ENCODE measurements around the gene RADIL.

The RADIL gene

DNA sequence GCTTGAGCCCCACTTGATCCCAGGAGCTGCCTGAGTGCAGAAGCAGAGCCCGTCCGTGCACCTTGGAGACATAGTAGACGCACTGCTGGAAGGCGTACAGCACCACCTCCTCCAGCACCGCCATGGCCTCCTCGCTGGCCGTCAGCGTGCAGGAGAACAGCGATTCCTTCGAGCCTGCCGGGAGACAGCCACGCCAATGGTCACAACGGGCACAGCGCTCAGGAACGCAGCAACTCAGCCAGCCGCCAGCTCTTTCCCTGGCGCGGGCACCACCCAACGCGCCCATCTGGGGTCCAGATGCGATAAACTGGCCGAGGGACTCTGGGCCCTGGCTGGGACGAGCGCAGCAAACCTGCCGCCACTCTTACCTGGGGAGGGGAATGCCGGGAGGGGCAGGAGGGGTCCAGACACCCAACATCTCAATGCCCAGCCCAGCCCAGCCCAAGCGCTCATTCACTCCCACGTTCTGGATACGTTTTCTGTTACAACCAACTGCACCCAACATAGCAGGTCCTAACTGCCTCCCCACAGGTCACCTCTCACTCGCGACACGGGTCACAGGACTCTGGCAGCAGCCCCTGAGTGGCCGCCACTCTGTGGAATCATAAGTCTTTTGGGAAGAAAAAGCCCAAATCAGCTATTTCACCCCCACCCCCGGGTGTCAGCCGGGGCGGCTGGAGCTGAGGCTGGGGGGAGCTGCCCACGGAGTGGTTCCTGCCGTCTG is 66.2 kb downstream of the RADIL start:
- ChIA-PET CTCF (no interaction called here), POLR2A (no interaction called here)
- TF ChIP-seq L3MBTL2 (conservative IDR thresholded peaks at IDR 0.05) (no peak), ZNF384 (IDR thresholded peaks at IDR 0.05) (no peak), ELF4 (IDR thresholded peaks at IDR 0.05) (no peak), LEF1 (IDR thresholded peaks at IDR 0.05; ENCODE audit: borderline replicate concordance) (no peak), FOXK2 (IDR thresholded peaks at IDR 0.05) (no peak), HDGF (IDR thresholded peaks at IDR 0.05; ENCODE audit: borderline replicate concordance) (no peak), SP1 (IDR thresholded peaks at IDR 0.05) (no peak), NFRKB (IDR thresholded peaks at IDR 0.05) (no peak), FOXA1 (IDR thresholded peaks at IDR 0.05) (no peak), BHLHE40 (IDR thresholded peaks at IDR 0.05; ENCODE audit: borderline replicate concordance) (no peak), ARNT (IDR thresholded peaks at IDR 0.05) (no peak), SUZ12 (IDR thresholded peaks at IDR 0.05) (no peak)
- TF ChIP-seq, protein P1, sequence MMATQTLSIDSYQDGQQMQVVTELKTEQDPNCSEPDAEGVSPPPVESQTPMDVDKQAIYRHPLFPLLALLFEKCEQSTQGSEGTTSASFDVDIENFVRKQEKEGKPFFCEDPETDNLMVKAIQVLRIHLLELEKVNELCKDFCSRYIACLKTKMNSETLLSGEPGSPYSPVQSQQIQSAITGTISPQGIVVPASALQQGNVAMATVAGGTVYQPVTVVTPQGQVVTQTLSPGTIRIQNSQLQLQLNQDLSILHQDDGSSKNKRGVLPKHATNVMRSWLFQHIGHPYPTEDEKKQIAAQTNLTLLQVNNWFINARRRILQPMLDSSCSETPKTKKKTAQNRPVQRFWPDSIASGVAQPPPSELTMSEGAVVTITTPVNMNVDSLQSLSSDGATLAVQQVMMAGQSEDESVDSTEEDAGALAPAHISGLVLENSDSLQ (IDR thresholded peaks at IDR 0.05) = no peak

DNA sequence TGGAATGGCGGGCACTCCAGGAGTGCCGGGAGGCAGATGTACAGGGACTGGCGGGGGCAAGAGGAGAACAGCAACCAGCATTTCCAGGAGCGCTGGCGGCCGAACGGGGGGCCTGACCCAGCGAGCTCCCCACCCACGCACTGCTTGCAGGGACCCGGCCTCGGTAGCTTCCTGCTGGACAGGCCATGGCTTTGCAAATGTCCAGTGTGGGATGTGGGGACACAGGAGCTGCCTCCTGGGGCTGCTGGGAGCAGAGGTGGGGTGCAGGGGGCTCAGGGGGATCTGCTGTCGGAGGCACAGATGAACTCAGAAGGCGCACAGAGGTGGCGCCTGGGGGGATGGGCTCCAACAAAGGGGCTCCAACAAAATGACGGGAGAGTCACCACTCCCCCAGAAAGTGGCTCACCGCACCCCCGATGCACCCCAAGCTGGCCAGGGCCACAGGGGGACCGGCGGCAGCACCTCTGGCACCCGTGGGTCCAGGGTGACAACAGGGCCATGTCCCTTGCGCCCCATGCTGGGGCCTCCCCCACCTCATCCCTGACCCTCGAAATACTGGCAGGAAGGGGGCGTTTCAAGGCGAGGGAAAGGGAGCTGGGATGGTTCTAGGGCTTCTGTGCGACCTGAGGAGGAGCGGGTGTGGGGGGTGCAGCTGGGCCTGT is 67.0 kb downstream of the RADIL start:
- TF ChIP-seq TARDBP (IDR thresholded peaks at IDR 0.05) = no peak
- ChIA-PET POLR2A (no interaction called here), CTCF (interaction anchor here (0.7 kb wide), 1 partner anchor 24 kb away, joined by 3 read pairs; no protein-coding TSS in a partner anchor)
- no peak for DNase-seq (ENCODE audit: extremely low spot score)

More for the DNA sequence above, 66.2 kb downstream of the RADIL start:
- no peak for DNase-seq (ENCODE audit: extremely low spot score)

DNA sequence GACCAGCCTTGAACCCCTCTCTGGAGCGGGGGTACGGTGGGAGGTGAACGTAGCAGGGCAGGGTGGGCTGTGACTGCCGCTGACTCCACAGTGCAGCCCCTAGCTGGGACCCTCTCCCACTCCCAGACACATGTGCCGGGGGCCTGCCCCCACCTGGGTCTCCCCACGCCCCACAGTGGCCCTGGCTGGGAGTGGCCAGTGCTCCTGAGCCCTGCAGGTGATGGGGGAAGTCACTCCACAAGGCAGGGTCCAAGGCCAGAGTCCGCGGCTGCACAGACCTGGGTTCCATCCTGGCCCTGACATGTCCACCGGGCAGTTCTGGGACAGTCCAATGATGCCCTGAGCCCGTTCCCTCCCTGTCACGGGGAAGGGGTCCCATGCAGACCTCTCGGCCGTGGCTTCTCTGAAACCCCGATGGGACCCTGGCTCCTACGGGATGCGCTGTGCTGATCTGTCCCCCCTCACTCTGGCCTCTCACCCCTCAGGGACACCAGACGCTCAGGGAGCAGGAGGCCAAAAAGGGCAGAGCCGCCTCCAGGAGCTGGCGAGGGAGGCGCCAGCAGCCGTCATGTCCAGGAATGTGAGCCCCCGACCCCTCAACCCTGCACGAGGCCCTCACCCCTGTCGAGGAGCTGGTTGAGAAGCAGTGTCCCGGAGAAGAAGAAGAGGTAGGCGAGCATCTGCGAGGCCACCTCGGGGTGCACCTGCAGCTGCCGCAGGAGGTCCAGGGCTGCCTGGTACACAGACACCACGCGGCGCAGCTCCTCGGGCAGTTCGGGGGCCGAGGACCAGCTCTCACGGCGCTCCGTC is 67.7 kb downstream of the RADIL start:
- no peak for DNase-seq (ENCODE audit: extremely low spot score)
- ChIA-PET CTCF (interaction anchor here (0.7 kb wide), 1 partner anchor 23 kb away, joined by 3 read pairs; no protein-coding TSS in a partner anchor), POLR2A (no interaction called here)
- no peak for TF ChIP-seq FOXA1 (IDR thresholded peaks at IDR 0.05)
- TF ChIP-seq TARDBP (IDR thresholded peaks at IDR 0.05) = no peak
- no peak for TF ChIP-seq FOXK2 (IDR thresholded peaks at IDR 0.05)
- TF ChIP-seq SUZ12 (IDR thresholded peaks at IDR 0.05) = no peak
- TF ChIP-seq SP1 (IDR thresholded peaks at IDR 0.05) = no peak
- no peak for TF ChIP-seq ARNT (IDR thresholded peaks at IDR 0.05)
- TF ChIP-seq, protein P1 (IDR thresholded peaks at IDR 0.05) = no peak
- TF ChIP-seq ELF4 (IDR thresholded peaks at IDR 0.05) = no peak
- TF ChIP-seq FOXM1 (IDR thresholded peaks at IDR 0.05; ENCODE audit: borderline replicate concordance) = no peak
- no peak for TF ChIP-seq LEF1 (IDR thresholded peaks at IDR 0.05; ENCODE audit: borderline replicate concordance)
- TF ChIP-seq ZNF384 (IDR thresholded peaks at IDR 0.05) = no peak
- TF ChIP-seq HDGF (IDR thresholded peaks at IDR 0.05; ENCODE audit: borderline replicate concordance) = no peak
- no peak for TF ChIP-seq BHLHE40 (IDR thresholded peaks at IDR 0.05; ENCODE audit: borderline replicate concordance)
- TF ChIP-seq NFRKB (IDR thresholded peaks at IDR 0.05) = no peak
- TF ChIP-seq CTBP1 (IDR thresholded peaks at IDR 0.05; ENCODE audit: borderline replicate concordance) = no peak

DNA sequence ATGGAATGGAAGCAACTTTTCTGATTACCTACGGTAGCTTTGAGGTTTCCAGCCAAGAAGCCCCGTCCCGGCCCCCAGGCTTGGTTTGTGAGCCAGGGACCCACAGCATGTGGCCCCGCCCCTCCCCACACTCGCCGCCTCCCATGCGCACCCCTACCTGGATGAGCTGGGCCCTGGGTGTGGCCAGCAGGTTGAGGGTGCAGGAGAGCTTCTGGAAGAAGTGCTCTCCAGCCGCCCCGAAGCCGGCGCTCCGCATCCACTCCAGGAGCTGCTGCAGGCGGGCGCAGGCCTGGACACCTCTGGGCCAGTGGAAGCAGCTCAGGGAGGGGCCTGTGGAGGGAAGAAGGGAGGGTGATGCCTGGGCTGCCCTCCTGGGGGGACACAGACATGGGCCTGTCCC is 68.4 kb downstream of the RADIL start:
- CTCF ChIA-PET = no interaction called here
- TF ChIP-seq HDGF (IDR thresholded peaks at IDR 0.05; ENCODE audit: borderline replicate concordance) = no peak
- no peak for TF ChIP-seq ELF4 (IDR thresholded peaks at IDR 0.05)
- TF ChIP-seq FOXK2 (IDR thresholded peaks at IDR 0.05) = no peak
- no peak for TF ChIP-seq SUZ12 (IDR thresholded peaks at IDR 0.05)
- no peak for TF ChIP-seq L3MBTL2 (conservative IDR thresholded peaks at IDR 0.05)
- no peak for TF ChIP-seq CTBP1 (IDR thresholded peaks at IDR 0.05; ENCODE audit: borderline replicate concordance)
- no peak for TF ChIP-seq NFRKB (IDR thresholded peaks at IDR 0.05)
- TF ChIP-seq ARNT (IDR thresholded peaks at IDR 0.05) = no peak
- TF ChIP-seq TARDBP (IDR thresholded peaks at IDR 0.05) = no peak
- no peak for TF ChIP-seq LEF1 (IDR thresholded peaks at IDR 0.05; ENCODE audit: borderline replicate concordance)
- no peak for DNase-seq (ENCODE audit: extremely low spot score)
- POLR2A ChIA-PET = no interaction called here

DNA sequence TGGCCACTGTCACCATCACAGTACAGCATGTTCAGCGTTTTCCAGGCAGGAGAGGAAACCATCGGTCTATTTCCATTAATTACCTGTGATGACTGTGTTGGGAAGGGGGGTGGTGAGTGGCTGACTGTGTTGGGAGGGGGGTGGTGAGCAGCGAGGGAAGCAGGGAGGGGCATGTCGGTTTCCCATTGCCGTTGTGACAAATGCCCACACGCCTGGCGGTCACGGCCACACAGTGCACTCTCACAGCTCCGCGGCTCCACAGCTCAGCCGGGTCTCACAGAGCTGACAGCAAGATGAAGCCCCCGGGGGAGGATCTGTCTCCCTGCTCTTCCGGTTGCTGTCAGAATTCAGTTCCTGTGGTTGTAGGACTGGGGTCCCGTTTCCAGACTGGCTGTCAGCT is 69.1 kb downstream of the RADIL start:
- no peak for DNase-seq (ENCODE audit: extremely low spot score)
- TF ChIP-seq L3MBTL2 (conservative IDR thresholded peaks at IDR 0.05) (no peak), FOXA1 (IDR thresholded peaks at IDR 0.05) (no peak), NFRKB (IDR thresholded peaks at IDR 0.05) (no peak), TARDBP (IDR thresholded peaks at IDR 0.05) (no peak), SUZ12 (IDR thresholded peaks at IDR 0.05) (no peak), LEF1 (IDR thresholded peaks at IDR 0.05; ENCODE audit: borderline replicate concordance) (no peak), BHLHE40 (IDR thresholded peaks at IDR 0.05; ENCODE audit: borderline replicate concordance) (no peak), ARNT (IDR thresholded peaks at IDR 0.05) (no peak), ELF4 (IDR thresholded peaks at IDR 0.05) (no peak), CTBP1 (IDR thresholded peaks at IDR 0.05; ENCODE audit: borderline replicate concordance) (no peak), FOXK2 (IDR thresholded peaks at IDR 0.05) (no peak), SP1 (IDR thresholded peaks at IDR 0.05) (no peak), HDGF (IDR thresholded peaks at IDR 0.05; ENCODE audit: borderline replicate concordance) (no peak), ZNF384 (IDR thresholded peaks at IDR 0.05) (no peak), FOXM1 (IDR thresholded peaks at IDR 0.05; ENCODE audit: borderline replicate concordance) (no peak)
- TF ChIP-seq, protein P1 (IDR thresholded peaks at IDR 0.05) = no peak
- CTCF ChIA-PET = no interaction called here
- POLR2A ChIA-PET = no interaction called here

Data from HEK293T (cell line).